Measurements from ENCODE around the gene POLR1G. TPM values are rescaled to one million over a fixed set of nuclear protein-coding genes. Genes with fewer than 3 reads are reported as not detected.

Gene POLR1G
- total and polyA plus RNA-seq, 9 of the 15 experiments (the other 6 are each of a cell fraction or from before 2014, with no cell fraction given) = 3.0 to 50.1 (median 27.4) TPM

DNA sequence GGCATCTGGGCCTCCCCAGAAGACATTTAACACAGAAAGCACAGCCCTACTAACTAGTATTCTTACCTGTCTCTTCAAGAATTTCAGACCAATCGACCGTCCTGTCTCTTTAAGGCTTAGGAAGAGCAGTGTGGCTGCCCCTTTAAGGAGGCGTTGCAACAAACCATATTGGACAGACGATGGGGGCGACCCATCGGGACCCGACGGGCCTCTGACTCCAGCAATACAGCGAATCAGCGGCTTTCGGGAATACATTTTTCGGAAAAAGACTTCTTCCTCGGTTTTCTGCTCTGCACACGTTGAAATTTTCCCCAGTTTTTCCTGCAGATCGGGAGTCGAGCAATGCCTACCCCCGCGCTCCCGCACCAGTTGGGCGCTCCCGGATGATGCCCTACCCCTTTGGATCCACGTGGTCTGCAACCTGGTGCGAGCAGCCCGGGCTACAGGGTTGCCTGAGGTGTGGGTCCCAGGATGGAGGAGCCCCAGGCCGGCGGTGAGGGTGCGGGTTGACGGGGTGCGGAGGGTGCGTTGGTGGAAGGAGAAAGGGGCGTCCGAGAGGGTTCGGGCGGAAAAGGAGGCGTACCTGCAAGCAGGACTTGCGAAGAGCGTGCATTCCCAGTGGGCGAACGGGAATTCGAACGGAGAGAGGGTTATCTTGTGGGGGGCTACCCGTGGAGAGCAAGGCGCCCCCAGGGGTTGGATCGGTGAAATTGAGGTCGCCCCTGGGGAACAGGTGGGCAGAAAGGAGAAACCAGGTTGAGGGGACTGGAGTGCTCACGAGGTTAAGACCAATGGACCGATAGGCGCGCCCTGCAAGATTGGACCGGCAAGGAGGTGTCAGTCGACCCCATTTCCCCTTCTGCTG lies at the start of gene POLR1G (continued):
- TF ChIP-seq, protein P1, sequence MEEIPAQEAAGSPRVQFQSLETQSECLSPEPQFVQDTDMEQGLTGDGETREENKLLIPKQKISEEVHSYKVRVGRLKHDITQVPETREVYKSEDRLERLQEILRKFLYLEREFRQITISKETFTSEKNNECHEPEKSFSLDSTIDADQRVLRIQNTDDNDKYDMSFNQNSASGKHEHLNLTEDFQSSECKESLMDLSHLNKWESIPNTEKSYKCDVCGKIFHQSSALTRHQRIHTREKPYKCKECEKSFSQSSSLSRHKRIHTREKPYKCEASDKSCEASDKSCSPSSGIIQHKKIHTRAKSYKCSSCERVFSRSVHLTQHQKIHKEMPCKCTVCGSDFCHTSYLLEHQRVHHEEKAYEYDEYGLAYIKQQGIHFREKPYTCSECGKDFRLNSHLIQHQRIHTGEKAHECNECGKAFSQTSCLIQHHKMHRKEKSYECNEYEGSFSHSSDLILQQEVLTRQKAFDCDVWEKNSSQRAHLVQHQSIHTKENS (CRISPR knock-in tag; IDR thresholded peaks at IDR 0.05) = no peak
- TF ChIP-seq U2AF2 (optimal IDR thresholded peaks at IDR 0.05; ENCODE audit: low read depth, low read length) = no peak
- TF ChIP-seq ZNF707 (CRISPR knock-in tag; conservative IDR thresholded peaks at IDR 0.05) = no peak
- TF ChIP-seq, protein P2, sequence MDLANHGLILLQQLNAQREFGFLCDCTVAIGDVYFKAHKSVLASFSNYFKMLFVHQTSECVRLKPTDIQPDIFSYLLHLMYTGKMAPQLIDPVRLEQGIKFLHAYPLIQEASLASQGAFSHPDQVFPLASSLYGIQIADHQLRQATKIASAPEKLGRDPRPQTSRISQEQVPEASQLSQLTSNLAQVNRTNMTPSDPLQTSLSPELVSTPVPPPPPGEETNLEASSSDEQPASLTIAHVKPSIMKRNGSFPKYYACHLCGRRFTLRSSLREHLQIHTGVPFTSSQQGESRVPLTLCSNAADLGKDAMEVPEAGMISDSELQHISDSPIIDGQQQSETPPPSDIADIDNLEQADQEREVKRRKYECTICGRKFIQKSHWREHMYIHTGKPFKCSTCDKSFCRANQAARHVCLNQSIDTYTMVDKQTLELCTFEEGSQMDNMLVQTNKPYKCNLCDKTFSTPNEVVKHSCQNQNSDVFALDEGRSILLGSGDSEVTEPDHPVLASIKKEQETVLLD (IDR thresholded peaks at IDR 0.05) = no peak
- no peak for TF ChIP-seq RBM17 (IDR thresholded peaks at IDR 0.05; ENCODE audit: borderline replicate concordance, low read depth, low read length)
- TF ChIP-seq CAMTA2 (CRISPR knock-in tag; conservative IDR thresholded peaks at IDR 0.05) = no peak
- TF ChIP-seq PYGO2 (tag; IDR thresholded peaks at IDR 0.05) = 0 out of 2 replicates have a peak, but pooled peaks have one; percentile 27
- peak in 1 of 2 experiments; percentile 99; a peak in 2 of 4 replicates for TF ChIP-seq NONO (IDR thresholded peaks at IDR 0.05; ENCODE audit: low read depth in 2 of 2, low read length in 1 of 2)
- TF ChIP-seq KHSRP (IDR thresholded peaks at IDR 0.05) = no peak
- TF ChIP-seq LCOR (CRISPR knock-in tag; IDR thresholded peaks at IDR 0.05) = peak; percentile 23; the same call in 1 of the 2 replicates
- TF ChIP-seq MECOM (CRISPR knock-in tag; IDR thresholded peaks at IDR 0.05) = no peak
- TF ChIP-seq, protein P3, sequence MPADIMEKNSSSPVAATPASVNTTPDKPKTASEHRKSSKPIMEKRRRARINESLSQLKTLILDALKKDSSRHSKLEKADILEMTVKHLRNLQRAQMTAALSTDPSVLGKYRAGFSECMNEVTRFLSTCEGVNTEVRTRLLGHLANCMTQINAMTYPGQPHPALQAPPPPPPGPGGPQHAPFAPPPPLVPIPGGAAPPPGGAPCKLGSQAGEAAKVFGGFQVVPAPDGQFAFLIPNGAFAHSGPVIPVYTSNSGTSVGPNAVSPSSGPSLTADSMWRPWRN (IDR thresholded peaks at IDR 0.05; ENCODE audit: low read depth) = peak; percentile 37; the same call in 1 of the 2 replicates
- TF ChIP-seq TAL1 (IDR thresholded peaks at IDR 0.05) = no peak
- no peak for TF ChIP-seq EWSR1 (IDR thresholded peaks at IDR 0.05; ENCODE audit: borderline replicate concordance, low read depth, partially characterized antibody)
- no peak for TF ChIP-seq ZNF133 (CRISPR knock-in tag; IDR thresholded peaks at IDR 0.05)
- no peak for TF ChIP-seq ZNF644 (tag; IDR thresholded peaks at IDR 0.05; ENCODE audit: low read depth)
- TF ChIP-seq, protein P4, sequence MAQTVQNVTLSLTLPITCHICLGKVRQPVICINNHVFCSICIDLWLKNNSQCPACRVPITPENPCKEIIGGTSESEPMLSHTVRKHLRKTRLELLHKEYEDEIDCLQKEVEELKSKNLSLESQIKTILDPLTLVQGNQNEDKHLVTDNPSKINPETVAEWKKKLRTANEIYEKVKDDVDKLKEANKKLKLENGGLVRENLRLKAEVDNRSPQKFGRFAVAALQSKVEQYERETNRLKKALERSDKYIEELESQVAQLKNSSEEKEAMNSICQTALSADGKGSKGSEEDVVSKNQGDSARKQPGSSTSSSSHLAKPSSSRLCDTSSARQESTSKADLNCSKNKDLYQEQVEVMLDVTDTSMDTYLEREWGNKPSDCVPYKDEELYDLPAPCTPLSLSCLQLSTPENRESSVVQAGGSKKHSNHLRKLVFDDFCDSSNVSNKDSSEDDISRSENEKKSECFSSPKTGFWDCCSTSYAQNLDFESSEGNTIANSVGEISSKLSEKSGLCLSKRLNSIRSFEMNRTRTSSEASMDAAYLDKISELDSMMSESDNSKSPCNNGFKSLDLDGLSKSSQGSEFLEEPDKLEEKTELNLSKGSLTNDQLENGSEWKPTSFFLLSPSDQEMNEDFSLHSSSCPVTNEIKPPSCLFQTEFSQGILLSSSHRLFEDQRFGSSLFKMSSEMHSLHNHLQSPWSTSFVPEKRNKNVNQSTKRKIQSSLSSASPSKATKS (CRISPR knock-in tag; IDR thresholded peaks at IDR 0.05) = no peak
- TF ChIP-seq, protein P5, sequence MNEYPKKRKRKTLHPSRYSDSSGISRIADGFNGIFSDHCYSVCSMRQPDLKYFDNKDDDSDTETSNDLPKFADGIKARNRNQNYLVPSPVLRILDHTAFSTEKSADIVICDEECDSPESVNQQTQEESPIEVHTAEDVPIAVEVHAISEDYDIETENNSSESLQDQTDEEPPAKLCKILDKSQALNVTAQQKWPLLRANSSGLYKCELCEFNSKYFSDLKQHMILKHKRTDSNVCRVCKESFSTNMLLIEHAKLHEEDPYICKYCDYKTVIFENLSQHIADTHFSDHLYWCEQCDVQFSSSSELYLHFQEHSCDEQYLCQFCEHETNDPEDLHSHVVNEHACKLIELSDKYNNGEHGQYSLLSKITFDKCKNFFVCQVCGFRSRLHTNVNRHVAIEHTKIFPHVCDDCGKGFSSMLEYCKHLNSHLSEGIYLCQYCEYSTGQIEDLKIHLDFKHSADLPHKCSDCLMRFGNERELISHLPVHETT (CRISPR knock-in tag; conservative IDR thresholded peaks at IDR 0.05 in 1 of 2, IDR thresholded peaks at IDR 0.05 in 1 of 2) = no peak
- no peak for TF ChIP-seq HLTF (IDR thresholded peaks at IDR 0.05)
- TF ChIP-seq MBD2 (IDR thresholded peaks at IDR 0.05; ENCODE audit: borderline replicate concordance, low read depth) = peak; percentile 97

Data from K562 (cell line).